Osteoblast (primary cell): ENCODE results near the gene REV3L. TPM values are rescaled to one million over a fixed set of nuclear protein-coding genes. Genes with fewer than 3 reads are reported as not detected.
A peak's percentile ranks its signal among the peaks of the same experiment; 100 is the strongest.

Experiments used
- DNase-seq: peaks from one replicate; pipeline ENCODE4 v3.0.0; 2011; ENCODE audit warnings: low spot score, mixed read lengths; ENCODE audit not compliant: insufficient read length; ENCODE audit errors: missing footprints
- H2AFZ ChIP-seq: 2 replicates; pipeline ENCODE4 v1.6.0; 2011; ENCODE audit warnings: mild to moderate bottlenecking, low read length
- H3K27ac ChIP-seq: 2 replicates; pipeline ENCODE4 v1.5.1; 2011; ENCODE audit warnings: mild to moderate bottlenecking, low read depth, low read length, moderate library complexity
- H3K27me3 ChIP-seq: 2 replicates; pipeline ENCODE4 v1.6.0; 2012; ENCODE audit warnings: mild to moderate bottlenecking, control low read depth, inconsistent platforms, low read length, moderate library complexity; ENCODE audit not compliant: insufficient read depth
- H3K36me3 ChIP-seq: 2 replicates; pipeline ENCODE4 v1.5.1; 2011; ENCODE audit warnings: mild to moderate bottlenecking, low read length, control low read depth, moderate library complexity; ENCODE audit not compliant: insufficient read depth
- H3K4me1 ChIP-seq: 2 replicates; pipeline ENCODE4 v1.5.1; 2011; ENCODE audit warnings: mild to moderate bottlenecking, low read length, control low read depth, moderate library complexity; ENCODE audit not compliant: insufficient read depth
- H3K4me2 ChIP-seq: 2 replicates; pipeline ENCODE4 v1.6.0; 2011; ENCODE audit warnings: mild to moderate bottlenecking, low read length; ENCODE audit not compliant: insufficient read depth
- H3K4me3 ChIP-seq: fragments of 200-600 bp; sonication (generic); 3 replicates; pipeline ENCODE4 v1.5.1; 2012; ENCODE audit warnings: mild to moderate bottlenecking, low read length, inconsistent platforms; ENCODE audit not compliant: insufficient read depth
- H3K79me2 ChIP-seq: 2 replicates; pipeline ENCODE4 v1.6.0; 2012; ENCODE audit warnings: mild to moderate bottlenecking, low read length, control low read depth, inconsistent platforms; ENCODE audit not compliant: insufficient read depth
- H3K9me3 ChIP-seq: 2 replicates; pipeline ENCODE4 v1.5.1; 2011; ENCODE audit warnings: low read depth, low read length, control low read depth
- H4K20me1 ChIP-seq: 2 replicates; pipeline ENCODE4 v1.6.0; 2012; ENCODE audit warnings: mild to moderate bottlenecking, low read length, control low read depth; ENCODE audit not compliant: insufficient read depth
- CTCF ChIP-seq: IDR thresholded peaks from 2 replicates; pipeline ENCODE4 v1.5.1; 2011; ENCODE audit warnings: mild to moderate bottlenecking, low read depth, low read length, moderate library complexity; ENCODE audit errors: extremely low read depth
- total RNA-seq: library from RNA; depleted of rRNA; stranded (reverse); fragments of >200 nt; gene quantifications from 2 replicates; pipeline ENCODE4 v1.2.3, GENCODE V29; 2012

Gene REV3L
- total RNA-seq, 1 donor: 42.0 TPM

- Histone ChIP-seq H3K27ac (no peak overlapping the region), H4K20me1 (peaks cover 9% of the 10 kb centered on the region), H3K79me2 (peaks cover 44% of the 10 kb centered on the region), H2AFZ (no peak overlapping the region), H3K4me1 (peaks cover 10% of the 10 kb centered on the region), H3K9me3 (no peaks in the 10 kb centered on the region), H3K4me2 (no peak overlapping the region), H3K36me3 (peaks cover 36% of the 10 kb centered on the region), H3K4me3 (no peak overlapping the region), H3K27me3 (no peaks in the 10 kb centered on the region)
- DNase-seq: no peak
- no peak for TF ChIP-seq CTCF
These were observed 217.2 kb downstream of the REV3L start for GRCh38 chr6:111265842-111266241.

GRCh38 chr6:111263837-111264236 lies 219.2 kb downstream of the REV3L start:
- Histone ChIP-seq H3K4me1 (peaks cover 20% of the 10 kb centered on the region), H3K4me2 (peak overlapping the region; percentile 31), H4K20me1 (peaks cover 9% of the 10 kb centered on the region), H3K4me3 (no peak overlapping the region), H3K79me2 (peaks cover 47% of the 10 kb centered on the region), H2AFZ (no peak overlapping the region), H3K27ac (peak overlapping the region; percentile 11), H3K36me3 (peaks cover 27% of the 10 kb centered on the region), H3K9me3 (no peaks in the 10 kb centered on the region), H3K27me3 (no peaks in the 10 kb centered on the region)
- no peak for TF ChIP-seq CTCF
- DNase-seq: peak; percentile 93

- H3K9me3 ChIP-seq: no peaks in the 10 kb centered on the region
- TF ChIP-seq CTCF: no peak
- H3K4me3 ChIP-seq: peak overlapping the region; percentile 91
- peaks cover 9% of the 10 kb centered on the region for H4K20me1 ChIP-seq
- no peaks in the 10 kb centered on the region for H3K27me3 ChIP-seq
- H3K36me3 ChIP-seq: peaks cover 9% of the 10 kb centered on the region
- H3K4me1 ChIP-seq: peaks cover 22% of the 10 kb centered on the region
- peak; percentile 62 for DNase-seq
- no peak overlapping the region for H2AFZ ChIP-seq
- peak overlapping the region; percentile 89 for H3K4me2 ChIP-seq
- peak overlapping the region; percentile 42 for H3K27ac ChIP-seq
- H3K79me2 ChIP-seq: peaks cover 30% of the 10 kb centered on the region
These were observed 222.3 kb downstream of the REV3L start for GRCh38 chr6:111260570-111261298.

GRCh38 chr6:111259089-111259831 lies 223.8 kb downstream of the REV3L start:
- Histone ChIP-seq H3K4me2 (peak overlapping the region; percentile 89), H3K9me3 (no peaks in the 10 kb centered on the region), H3K27ac (peak overlapping the region; percentile 88), H3K79me2 (peaks cover 27% of the 10 kb centered on the region), H2AFZ (peak overlapping the region; percentile 88), H3K27me3 (peaks cover 4% of the 10 kb centered on the region), H4K20me1 (peaks cover 9% of the 10 kb centered on the region), H3K36me3 (no peaks in the 10 kb centered on the region), H3K4me3 (peak overlapping the region; percentile 91), H3K4me1 (peaks cover 22% of the 10 kb centered on the region)
- TF ChIP-seq CTCF: peak; percentile 96
- DNase-seq: peak; percentile 97
